ENCODE data around the gene TTC39C. TPM values are rescaled to one million over a fixed set of nuclear protein-coding genes. Genes with fewer than 3 reads are reported as not detected.

Gene TTC39C
- total and polyA plus RNA-seq, 2 donors (not counting 3 experiments of a cell fraction or from before 2014, with no cell fraction given), result 0.61 to 6.2 TPM

GRCh38 chr18:23972453-23972852, 42.1 kb upstream of the TTC39C start:
- dilution Hi-C loops (cut with MboI; ENCODE audit: extremely low pct_ligation_motif_present, low sequenced_read_pairs) (no loop called here), intact Hi-C loops (cut with micrococcal nuclease) (no loop called here)
- H2AFZ ChIP-seq (ENCODE audit: low read depth, low read length), result no peak overlapping the region
- TF ChIP-seq JUN (IDR thresholded peaks at IDR 0.05; ENCODE audit: borderline replicate concordance, insufficient read depth, insufficient read length, low read depth) (no peak), CTCF (IDR thresholded peaks at IDR 0.05; ENCODE audit: extremely low read depth in 1 of 2, insufficient read depth in 1 of 2, low read depth in 1 of 2, low read length in 2 of 2) (no peak), MAX (IDR thresholded peaks at IDR 0.05; ENCODE audit: insufficient read depth, insufficient read length) (no peak), FOS (IDR thresholded peaks at IDR 0.05; ENCODE audit: borderline replicate concordance, insufficient read depth, low read length) (no peak), GATA2 (IDR thresholded peaks at IDR 0.05; ENCODE audit: insufficient read depth, insufficient read length, low read depth, low read length) (no peak), MYC (IDR thresholded peaks at IDR 0.05; ENCODE audit: low read depth, low read length) (no peak), POLR2AphosphoS5 (IDR thresholded peaks at IDR 0.05; ENCODE audit: insufficient read depth, low read depth, low read length) (no peak), POLR2A (IDR thresholded peaks at IDR 0.05; ENCODE audit: low read depth, low read length) (no peak), EZH2 (IDR thresholded peaks at IDR 0.05; ENCODE audit: borderline replicate concordance, low read depth, low read length, severe bottlenecking) (no peak)
- no peak overlapping the region for H3K4me3 ChIP-seq (replicated peaks in 1 of 3; ENCODE audit: insufficient read depth in 1 of 3, low read depth in 1 of 3, low read length in 3 of 3)
- peaks cover 6 to 9% of the 10 kb centered on the region in 2 experiments for H3K27me3 ChIP-seq (ENCODE audit: control insufficient read depth in 2 of 2, insufficient read depth in 2 of 2, low read length in 2 of 2)
- FAIRE-seq, result no peak
- H3K4me2 ChIP-seq (ENCODE audit: insufficient read depth, low read length), result no peak overlapping the region
- H3K9me1 ChIP-seq (replicated peaks; ENCODE audit: control insufficient read depth, extremely low read depth, insufficient read depth, low read length), result no peaks in the 10 kb centered on the region
- H3K9ac ChIP-seq (replicated peaks; ENCODE audit: extremely low read depth, insufficient read depth, low read length), result no peak overlapping the region
- POLR2A ChIA-PET, result no interaction called here
- CTCF ChIA-PET, result no interaction called here
- BruUV-seq (replicated peaks), result no TSS peak
- no peak for DNase-seq (ENCODE audit: low read depth, low spot score)
- H3K27ac ChIP-seq (ENCODE audit: insufficient read depth, low read depth, low read length), result no peak overlapping the region
- no peaks in the 10 kb centered on the region for H3K79me2 ChIP-seq (ENCODE audit: control insufficient read depth, insufficient read depth, low read length)
- no peaks in the 10 kb centered on the region for H3K4me1 ChIP-seq (ENCODE audit: control insufficient read depth, extremely low read depth, insufficient read depth, low read length)
- H4K20me1 ChIP-seq (replicated peaks; ENCODE audit: control insufficient read depth, extremely low read depth, insufficient read depth, low read length), result no peaks in the 10 kb centered on the region
- no peaks in the 10 kb centered on the region for H3K36me3 ChIP-seq (ENCODE audit: control insufficient read depth in 2 of 2, extremely low read depth in 1 of 2, insufficient read depth in 2 of 2, low read length in 2 of 2)
- H3K9me3 ChIP-seq (replicated peaks; ENCODE audit: control insufficient read depth, insufficient read depth, low read length), result no peaks in the 10 kb centered on the region
